Measurements from ENCODE around the gene TINAGL1.

DNA sequence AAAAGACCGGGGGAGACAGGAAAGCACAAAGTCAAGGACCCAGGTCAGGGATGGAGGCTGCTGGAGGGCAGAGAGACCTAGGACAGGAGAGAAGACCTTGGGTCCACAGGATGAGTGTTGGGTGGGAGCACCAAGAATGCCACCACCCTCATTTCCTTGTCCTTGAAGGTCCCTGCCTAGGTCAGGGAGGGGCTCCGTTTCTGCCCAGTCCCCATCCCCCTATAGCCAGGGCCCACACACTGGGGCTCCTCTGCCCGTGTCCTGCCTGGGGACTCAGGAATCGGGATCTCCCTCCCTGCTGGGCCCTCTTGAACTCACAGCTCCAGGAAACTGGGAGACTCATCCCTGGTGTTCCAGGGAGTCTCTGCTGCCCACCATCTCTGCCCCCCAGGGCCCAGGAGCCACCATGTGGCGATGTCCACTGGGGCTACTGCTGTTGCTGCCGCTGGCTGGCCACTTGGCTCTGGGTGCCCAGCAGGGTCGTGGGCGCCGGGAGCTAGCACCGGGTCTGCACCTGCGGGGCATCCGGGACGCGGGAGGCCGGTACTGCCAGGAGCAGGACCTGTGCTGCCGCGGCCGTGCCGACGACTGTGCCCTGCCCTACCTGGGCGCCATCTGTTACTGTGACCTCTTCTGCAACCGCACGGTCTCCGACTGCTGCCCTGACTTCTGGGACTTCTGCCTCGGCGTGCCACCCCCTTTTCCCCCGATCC lies 584 bp downstream of the TINAGL1 start:
- TF ChIP-seq, protein P1, sequence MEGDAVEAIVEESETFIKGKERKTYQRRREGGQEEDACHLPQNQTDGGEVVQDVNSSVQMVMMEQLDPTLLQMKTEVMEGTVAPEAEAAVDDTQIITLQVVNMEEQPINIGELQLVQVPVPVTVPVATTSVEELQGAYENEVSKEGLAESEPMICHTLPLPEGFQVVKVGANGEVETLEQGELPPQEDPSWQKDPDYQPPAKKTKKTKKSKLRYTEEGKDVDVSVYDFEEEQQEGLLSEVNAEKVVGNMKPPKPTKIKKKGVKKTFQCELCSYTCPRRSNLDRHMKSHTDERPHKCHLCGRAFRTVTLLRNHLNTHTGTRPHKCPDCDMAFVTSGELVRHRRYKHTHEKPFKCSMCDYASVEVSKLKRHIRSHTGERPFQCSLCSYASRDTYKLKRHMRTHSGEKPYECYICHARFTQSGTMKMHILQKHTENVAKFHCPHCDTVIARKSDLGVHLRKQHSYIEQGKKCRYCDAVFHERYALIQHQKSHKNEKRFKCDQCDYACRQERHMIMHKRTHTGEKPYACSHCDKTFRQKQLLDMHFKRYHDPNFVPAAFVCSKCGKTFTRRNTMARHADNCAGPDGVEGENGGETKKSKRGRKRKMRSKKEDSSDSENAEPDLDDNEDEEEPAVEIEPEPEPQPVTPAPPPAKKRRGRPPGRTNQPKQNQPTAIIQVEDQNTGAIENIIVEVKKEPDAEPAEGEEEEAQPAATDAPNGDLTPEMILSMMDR (IDR thresholded peaks at IDR 0.05; ENCODE audit: insufficient read depth, low read depth, low read length): no peak
- no peak for TF ChIP-seq EZH2 (IDR thresholded peaks at IDR 0.05; ENCODE audit: insufficient read depth, low read length)

Data from astrocyte (in vitro differentiated cells and primary cell).